ENCODE measurements around the gene SCP2. TPM values are rescaled to one million over a fixed set of nuclear protein-coding genes. Genes with fewer than 3 reads are reported as not detected.

SCP2 gene
- total RNA-seq, 1 donor from 2014 or later = 61.9 TPM

GRCh38 chr1:52911541-52911940 lies 15.5 kb upstream of the SCP2 start:
- H3K27ac ChIP-seq = no peak overlapping the region
- no peaks in the 10 kb centered on the region for H3K9me3 ChIP-seq
- TF ChIP-seq POLR2AphosphoS5 (IDR thresholded peaks at IDR 0.05; ENCODE audit: insufficient read depth in 1 of 2, low read depth in 1 of 2) (no peak), CTCF (IDR thresholded peaks at IDR 0.05) (no peak), POLR2A (IDR thresholded peaks at IDR 0.05) (no peak)
- H3K4me1 ChIP-seq = peaks cover 12% of the 10 kb centered on the region
- H3K36me3 ChIP-seq = peaks cover 0 to 12% of the 10 kb centered on the region in 2 donors
- no peaks in the 10 kb centered on the region for H3K27me3 ChIP-seq
- no peak overlapping the region for H3K4me3 ChIP-seq
- DNase-seq (ENCODE audit: extremely low spot score in 2 of 2) = peak in 1 of 2 donors; percentile 43
- intact Hi-C loops (cut with DNase I) = no loop called here

- Histone ChIP-seq H3K27me3 (no peaks in the 10 kb centered on the region), H3K27ac (no peak overlapping the region), H3K4me3 (no peak overlapping the region), H3K36me3 (peaks cover 0 to 12% of the 10 kb centered on the region in 2 donors), H3K4me1 (peaks cover 16% of the 10 kb centered on the region), H3K9me3 (no peaks in the 10 kb centered on the region)
- TF ChIP-seq POLR2A (IDR thresholded peaks at IDR 0.05) = no peak
- no peak for TF ChIP-seq POLR2AphosphoS5 (IDR thresholded peaks at IDR 0.05; ENCODE audit: insufficient read depth in 1 of 2, low read depth in 1 of 2)
- TF ChIP-seq CTCF (IDR thresholded peaks at IDR 0.05) = no peak
- DNase-seq (ENCODE audit: extremely low spot score in 2 of 2) = no peak
- intact Hi-C loops (cut with DNase I) = no loop called here
These were observed 14.1 kb upstream of the SCP2 start for GRCh38 chr1:52913014-52913413.

GRCh38 chr1:52913537-52913936 lies 13.5 kb upstream of the SCP2 start:
- H3K4me1 ChIP-seq = peaks cover 16% of the 10 kb centered on the region
- no peaks in the 10 kb centered on the region for H3K27me3 ChIP-seq
- TF ChIP-seq POLR2AphosphoS5 (IDR thresholded peaks at IDR 0.05; ENCODE audit: insufficient read depth in 1 of 2, low read depth in 1 of 2) (no peak), CTCF (IDR thresholded peaks at IDR 0.05) (no peak), POLR2A (IDR thresholded peaks at IDR 0.05) (no peak)
- peaks cover 0 to 12% of the 10 kb centered on the region in 2 donors for H3K36me3 ChIP-seq
- no peak overlapping the region for H3K27ac ChIP-seq
- H3K9me3 ChIP-seq = no peaks in the 10 kb centered on the region
- no peak for DNase-seq (ENCODE audit: extremely low spot score in 2 of 2)
- intact Hi-C loops (cut with DNase I) = no loop called here
- no peak overlapping the region for H3K4me3 ChIP-seq

- no peak overlapping the region for H3K27ac ChIP-seq
- no peak overlapping the region for H3K4me3 ChIP-seq
- peaks cover 16% of the 10 kb centered on the region for H3K4me1 ChIP-seq
- DNase-seq (ENCODE audit: extremely low spot score in 2 of 2) = peak in 1 of 2 donors; percentile 16
- TF ChIP-seq CTCF (IDR thresholded peaks at IDR 0.05) (no peak), POLR2AphosphoS5 (IDR thresholded peaks at IDR 0.05; ENCODE audit: insufficient read depth in 1 of 2, low read depth in 1 of 2) (no peak), POLR2A (IDR thresholded peaks at IDR 0.05) (no peak)
- no peaks in the 10 kb centered on the region for H3K9me3 ChIP-seq
- peaks cover 0 to 12% of the 10 kb centered on the region in 2 donors for H3K36me3 ChIP-seq
- intact Hi-C loops (cut with DNase I) = no loop called here
- H3K27me3 ChIP-seq = no peaks in the 10 kb centered on the region
These were observed 12.6 kb upstream of the SCP2 start for GRCh38 chr1:52914463-52914862.

GRCh38 chr1:52915211-52915854 lies 11.7 kb upstream of the SCP2 start:
- TF ChIP-seq POLR2A (IDR thresholded peaks at IDR 0.05) = no peak
- no peak for TF ChIP-seq POLR2AphosphoS5 (IDR thresholded peaks at IDR 0.05; ENCODE audit: insufficient read depth in 1 of 2, low read depth in 1 of 2)
- no peak for TF ChIP-seq CTCF (IDR thresholded peaks at IDR 0.05)
- no peaks in the 10 kb centered on the region for H3K9me3 ChIP-seq
- H3K27ac ChIP-seq = no peak overlapping the region
- DNase-seq (ENCODE audit: extremely low spot score in 2 of 2) = no peak
- peaks cover 18% of the 10 kb centered on the region for H3K4me1 ChIP-seq
- H3K4me3 ChIP-seq = no peak overlapping the region
- no peaks in the 10 kb centered on the region for H3K27me3 ChIP-seq
- peaks cover 0 to 12% of the 10 kb centered on the region in 2 donors for H3K36me3 ChIP-seq
- intact Hi-C loops (cut with DNase I) = no loop called here
